Ascending aorta (tissue), 1 donor: ENCODE measurements around the gene ZCCHC12. TPM values are rescaled to one million over a fixed set of nuclear protein-coding genes. Genes with fewer than 3 reads are reported as not detected.

Experiments used
- total RNA-seq: library from RNA; depleted of rRNA; stranded (reverse); fragments of >200 nt; gene quantifications from one replicate; pipeline ENCODE4 v1.1.0, GENCODE V29; 2016

The ZCCHC12 gene
- total RNA-seq, 1 donor from 2014 or later, result not detected

Other genes with a start within 250 kb of the ZCCHC12 start
- gene IL13RA1, start 96.2 kb upstream of the ZCCHC12 start, total RNA-seq, result 29.6 TPM
- 11.0 TPM for gene LONRF3, start 150.8 kb downstream of the ZCCHC12 start, total RNA-seq
- not detected for gene CT47C1, start 249.2 kb downstream of the ZCCHC12 start, total RNA-seq